Suppressor macrophage treated with lipopolysaccharide for 1 hour (primary cell): ENCODE data around the gene SPTLC3.
A peak's percentile ranks its signal among the peaks of the same experiment; 100 is the strongest.

Experiments used
- DNase-seq, 3 donors: peaks; one replicate each; pipeline ENCODE4 v3.0.0-alpha.2; 2020 to 2022

The SPTLC3 gene

DNA sequence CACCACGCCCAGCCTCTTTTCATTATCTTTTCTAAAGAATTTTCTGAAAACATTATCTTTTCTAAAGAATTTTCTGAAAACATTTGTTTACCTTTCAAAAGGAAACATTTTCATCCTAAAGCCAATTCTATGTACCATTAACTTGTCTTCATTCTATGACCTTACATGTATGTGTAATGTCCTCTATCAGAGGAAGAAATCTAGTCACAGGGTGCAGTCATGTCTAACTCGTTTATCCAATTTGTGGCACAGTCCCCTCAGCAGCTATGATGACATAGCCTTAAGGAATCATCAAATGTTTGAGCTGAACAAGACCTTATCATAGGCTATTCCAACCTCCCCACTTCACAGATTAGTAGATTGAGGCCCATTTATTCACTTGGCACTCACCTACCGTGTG lies 21.5 kb upstream of the SPTLC3 start:
- DNase-seq = no peak

DNA sequence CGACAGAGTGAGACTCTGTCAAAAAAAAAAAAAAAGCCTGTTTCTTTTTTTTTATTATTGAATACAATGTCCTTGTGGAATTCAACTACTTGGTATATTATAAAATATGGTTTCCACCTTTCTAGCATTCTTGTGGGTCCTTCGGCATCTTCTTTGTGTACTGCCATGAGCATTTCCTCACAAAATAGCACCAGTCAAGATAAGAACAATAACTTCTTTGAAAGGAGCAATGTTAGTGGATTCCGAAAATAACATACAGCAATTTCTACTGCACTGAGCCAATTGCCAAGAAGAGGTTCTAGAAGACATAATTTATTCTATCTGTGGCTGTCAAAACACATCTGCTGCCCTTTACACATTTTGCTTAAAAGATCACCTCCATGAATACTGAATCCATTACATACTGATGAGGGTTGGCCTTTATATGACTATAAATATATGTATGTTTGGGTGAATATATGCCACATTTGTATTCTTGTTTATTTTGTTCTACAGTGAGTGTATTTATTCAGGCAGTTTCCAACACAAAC lies 19.1 kb upstream of the SPTLC3 start:
- DNase-seq = no peak

DNA sequence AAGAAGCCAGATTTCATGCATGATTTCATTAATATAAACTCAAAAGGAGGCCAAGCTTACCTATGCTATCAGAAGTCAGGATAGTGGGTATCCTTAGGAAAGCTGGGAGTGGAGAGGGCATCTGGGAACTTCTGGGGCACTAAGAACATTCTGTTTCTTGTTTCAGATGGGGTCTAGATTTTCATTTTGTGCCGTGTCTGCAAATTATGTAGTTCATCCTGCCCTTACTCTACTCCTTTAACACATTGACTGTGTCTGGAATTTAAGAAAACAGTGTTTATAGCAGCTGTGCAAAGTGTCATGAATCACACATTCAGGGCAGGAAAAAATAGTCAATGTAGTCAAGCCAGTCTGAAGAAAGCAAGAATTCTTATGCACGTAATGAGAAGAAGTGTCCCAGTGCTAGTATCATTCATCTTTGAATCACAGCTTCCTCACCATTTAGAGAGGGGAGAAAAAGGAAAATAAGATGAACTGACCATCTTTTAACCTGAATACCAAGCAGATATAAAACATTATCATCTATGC lies 11.6 kb upstream of the SPTLC3 start:
- DNase-seq = no peak

GRCh38 chr20:12998046-12998445 lies 10.7 kb upstream of the SPTLC3 start:
- DNase-seq = no peak

DNA sequence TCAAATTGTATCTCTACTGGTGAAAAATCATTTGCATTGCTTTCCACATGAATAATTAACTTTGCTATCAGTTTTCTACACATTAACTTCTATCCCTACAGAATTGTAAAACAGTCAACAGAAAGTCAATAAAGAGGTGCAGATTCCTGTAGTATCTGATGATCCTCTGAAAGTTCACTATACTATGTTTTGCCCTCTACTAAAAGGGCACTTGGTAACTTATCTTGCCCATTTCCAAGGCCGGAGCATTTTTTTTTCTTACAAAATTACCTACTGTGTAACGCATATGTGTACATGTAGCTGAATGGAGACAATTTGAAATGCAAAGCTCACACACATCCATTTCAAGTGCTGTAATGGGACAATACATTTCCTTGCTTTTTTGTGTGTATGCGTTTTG lies 9.6 kb upstream of the SPTLC3 start:
- DNase-seq = no peak

GRCh38 chr20:13002251-13002650 lies 6.5 kb upstream of the SPTLC3 start:
- DNase-seq = no peak

DNA sequence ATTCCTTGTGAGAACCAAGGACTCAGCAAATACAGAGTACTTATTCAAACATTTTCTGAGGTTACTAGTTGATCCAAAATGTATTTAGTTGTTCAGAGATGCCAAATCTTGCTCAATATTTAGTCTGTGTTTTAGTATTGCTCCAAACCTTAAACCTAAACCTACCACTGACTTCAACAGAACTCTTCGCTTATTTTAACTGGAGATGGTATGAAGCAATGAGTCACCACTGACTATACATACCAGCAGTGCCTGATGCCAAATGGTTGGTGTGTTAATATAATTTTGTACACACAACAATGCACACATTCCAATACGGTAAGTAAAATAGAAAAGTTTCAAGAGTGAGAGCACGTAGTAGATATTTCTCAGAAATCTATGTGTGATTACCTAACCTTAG lies 1.9 kb upstream of the SPTLC3 start:
- DNase-seq = no peak

- no peak for DNase-seq
Measured at GRCh38 chr20:13007596-13007995, 1.2 kb upstream of the SPTLC3 start.

DNA sequence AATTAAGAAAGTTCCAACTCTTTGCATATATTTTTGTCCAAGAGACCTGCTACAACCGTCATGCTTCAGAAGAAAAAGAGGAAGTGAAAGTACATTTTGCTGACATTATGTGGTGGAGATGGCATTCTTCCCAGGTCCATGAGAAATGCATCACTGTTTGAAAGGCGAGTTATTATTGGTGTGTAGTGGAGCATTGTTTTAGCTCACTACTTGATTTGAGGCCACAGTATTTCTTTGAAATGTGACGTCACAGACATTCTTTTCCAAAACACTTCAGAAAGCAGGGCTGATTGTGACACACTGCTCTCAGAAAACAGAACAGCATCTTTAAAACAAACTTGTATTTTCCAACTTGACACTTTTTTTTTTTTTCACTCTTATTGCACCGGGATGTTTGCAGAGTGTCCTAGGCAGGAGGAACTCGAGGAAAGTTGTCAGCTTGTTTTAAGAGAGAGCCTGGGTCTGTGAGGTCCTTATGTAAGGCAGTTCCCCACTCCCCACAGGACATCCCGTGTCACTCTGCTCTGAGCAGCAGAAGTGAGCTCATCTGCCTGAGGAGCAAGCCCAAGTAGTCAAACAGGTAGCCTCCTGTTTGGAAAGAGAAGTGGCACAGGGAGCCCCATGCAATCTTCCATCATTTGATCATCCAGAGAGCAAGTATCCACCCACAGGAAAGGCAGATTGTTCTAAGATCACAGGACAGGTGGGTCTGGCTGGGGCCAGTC lies 1.1 kb downstream of the SPTLC3 start:
- peak; percentile 70 to 93 (median 89) for DNase-seq

- DNase-seq = no peak
Measured at GRCh38 chr20:13012886-13013285, 4.1 kb downstream of the SPTLC3 start.

DNA sequence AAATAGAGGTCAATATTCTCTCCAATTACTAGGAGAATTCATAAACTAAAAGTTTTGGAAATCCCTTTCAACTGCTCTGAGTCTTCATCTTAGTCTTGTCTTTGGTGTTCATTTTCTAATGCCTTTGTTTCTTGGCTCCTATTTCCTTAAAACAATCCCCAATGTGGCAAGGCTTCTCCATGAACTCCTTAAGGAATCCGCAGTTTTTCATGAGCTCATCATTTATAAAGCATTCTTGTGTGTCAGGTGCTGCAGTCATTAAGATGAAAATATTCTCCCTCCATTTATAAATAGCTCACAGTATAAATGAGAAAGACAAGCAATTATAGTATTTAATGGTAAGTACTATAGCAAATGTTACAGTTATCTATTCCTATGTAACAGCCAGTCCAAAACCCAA lies 4.6 kb downstream of the SPTLC3 start:
- DNase-seq = no peak

GRCh38 chr20:13017235-13017634 lies 8.5 kb downstream of the SPTLC3 start:
- DNase-seq = peak in 1 of 3 donors; percentile 21

- DNase-seq = no peak
Measured at GRCh38 chr20:13017883-13018535, 9.2 kb downstream of the SPTLC3 start.

DNA sequence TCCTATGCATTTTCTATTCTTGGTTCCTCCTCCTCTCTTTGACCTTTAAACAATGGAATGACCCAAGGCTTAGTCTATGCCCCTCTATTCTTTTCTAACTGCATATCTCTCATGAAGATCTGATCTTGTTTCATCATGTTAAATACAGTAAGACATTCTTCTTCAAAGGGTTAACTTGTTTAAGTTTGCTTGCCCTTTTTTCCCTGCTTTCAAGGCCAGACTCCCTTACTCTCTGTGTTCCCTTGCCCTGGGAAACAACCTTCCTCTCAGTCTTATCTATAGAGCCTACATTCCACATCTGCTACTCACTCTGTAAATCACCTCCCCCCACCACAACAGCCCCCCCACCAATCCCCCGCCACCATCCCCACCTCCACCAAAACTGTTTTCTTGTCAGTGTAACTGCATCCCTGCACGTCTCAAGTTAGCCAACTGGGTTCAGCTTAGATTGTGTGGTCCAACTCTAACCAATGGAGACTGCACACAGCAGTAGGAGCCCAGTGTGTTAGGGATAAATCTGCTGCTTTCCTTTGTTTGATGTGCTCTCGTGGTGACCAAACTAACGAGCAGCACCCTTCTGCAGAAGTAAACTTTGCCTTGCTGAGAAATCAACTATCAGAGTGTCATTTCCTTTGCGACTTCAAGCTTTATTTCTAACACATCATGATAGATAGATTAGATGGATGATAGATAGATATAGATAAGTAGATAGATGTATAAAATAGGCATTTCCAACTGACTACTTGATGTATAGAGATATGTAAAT lies 12.6 kb downstream of the SPTLC3 start:
- DNase-seq = no peak

GRCh38 chr20:13022401-13023155 lies 13.8 kb downstream of the SPTLC3 start:
- no peak for DNase-seq

GRCh38 chr20:13024596-13024995 lies 15.8 kb downstream of the SPTLC3 start:
- DNase-seq = no peak

- DNase-seq = no peak
Measured at GRCh38 chr20:13025181-13025580, 16.4 kb downstream of the SPTLC3 start.

DNA sequence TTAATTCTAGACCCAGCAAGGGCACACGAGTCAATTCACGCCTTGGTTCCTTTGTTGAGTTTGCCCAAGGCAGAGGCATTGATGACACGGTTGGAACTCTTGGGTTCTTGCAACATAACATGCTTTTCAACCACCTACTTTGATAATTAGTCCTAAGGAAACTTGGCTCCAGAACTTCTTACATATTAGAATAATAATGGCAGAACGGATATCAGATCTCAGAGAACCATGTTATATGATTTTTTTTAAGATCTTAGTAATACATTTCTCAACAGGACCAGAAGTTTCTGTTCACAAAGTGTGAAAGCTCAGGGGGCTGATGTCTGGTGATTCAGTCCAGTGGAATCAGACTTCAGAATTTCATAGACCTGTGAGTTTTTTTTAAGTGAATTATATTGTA lies 19.2 kb downstream of the SPTLC3 start:
- DNase-seq = no peak

DNA sequence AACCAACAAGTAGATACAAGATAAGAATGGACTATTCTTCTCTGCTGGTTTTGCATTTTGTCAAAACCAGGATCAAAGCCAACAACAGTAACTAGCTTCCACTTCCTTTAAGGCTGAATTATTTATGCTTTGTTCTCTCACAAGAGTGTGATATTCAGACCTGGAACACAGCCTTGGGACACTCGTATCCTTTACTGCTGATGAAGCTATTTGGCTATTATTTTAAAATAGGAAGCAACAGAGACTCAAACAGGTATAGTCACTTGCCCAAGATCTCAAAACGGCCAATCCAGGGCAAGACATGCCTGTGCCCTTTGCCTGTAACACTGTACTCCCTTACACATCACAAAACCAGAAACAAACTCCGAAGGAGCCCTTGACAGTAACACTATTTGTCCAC lies 19.9 kb downstream of the SPTLC3 start:
- DNase-seq = no peak

DNA sequence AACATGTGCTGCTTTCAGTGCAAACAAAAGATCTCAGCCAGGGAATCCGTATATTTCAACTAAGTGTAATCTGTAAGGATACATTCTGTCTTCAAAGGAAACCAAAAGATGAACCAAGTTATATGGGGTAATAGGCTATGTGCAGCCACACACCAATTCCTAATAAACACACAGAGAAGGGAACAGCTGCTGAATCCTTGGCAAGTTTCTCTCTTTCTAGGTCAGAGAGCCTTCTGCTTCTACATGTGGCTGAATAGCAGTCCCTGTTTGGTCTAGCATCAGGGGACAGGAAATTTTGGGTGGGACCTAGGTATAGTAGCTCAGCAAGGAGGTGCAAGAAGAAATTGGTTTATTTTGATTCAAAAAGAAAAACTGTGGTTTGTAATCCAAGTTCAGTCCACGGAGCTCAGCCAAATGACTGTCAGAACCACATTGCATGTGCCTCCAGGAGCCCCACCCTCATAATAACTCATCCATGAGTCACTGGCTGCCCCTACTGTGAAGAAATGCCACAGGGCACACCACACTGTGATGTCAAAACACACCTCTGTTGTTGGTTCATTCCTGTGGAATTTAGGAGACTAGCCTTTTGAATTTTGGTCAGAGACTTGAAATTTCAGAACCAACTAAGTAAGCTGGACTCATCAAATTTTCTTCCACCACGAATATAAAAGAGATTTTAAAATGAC lies 21.1 kb downstream of the SPTLC3 start:
- peak in 1 of 3 donors; percentile 22 for DNase-seq

DNA sequence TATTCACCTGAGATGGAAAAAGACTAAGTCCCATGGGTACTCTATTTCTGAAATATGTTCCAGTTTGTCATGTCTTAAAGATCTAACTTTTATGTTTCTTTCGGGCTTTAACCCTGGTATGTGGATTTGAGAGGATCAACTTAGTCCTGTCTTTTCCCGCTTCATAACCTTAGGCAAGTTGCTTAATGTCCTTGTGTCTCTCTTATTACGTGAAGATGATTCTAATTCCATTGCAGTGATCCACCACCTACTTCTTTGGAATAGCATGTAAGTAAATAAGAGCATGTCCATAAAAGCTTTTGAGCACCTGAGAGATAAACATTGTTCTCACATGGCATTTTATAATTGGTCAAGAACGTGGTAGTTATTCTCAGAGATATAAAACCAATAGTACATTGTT lies 23.0 kb downstream of the SPTLC3 start:
- no peak for DNase-seq

DNA sequence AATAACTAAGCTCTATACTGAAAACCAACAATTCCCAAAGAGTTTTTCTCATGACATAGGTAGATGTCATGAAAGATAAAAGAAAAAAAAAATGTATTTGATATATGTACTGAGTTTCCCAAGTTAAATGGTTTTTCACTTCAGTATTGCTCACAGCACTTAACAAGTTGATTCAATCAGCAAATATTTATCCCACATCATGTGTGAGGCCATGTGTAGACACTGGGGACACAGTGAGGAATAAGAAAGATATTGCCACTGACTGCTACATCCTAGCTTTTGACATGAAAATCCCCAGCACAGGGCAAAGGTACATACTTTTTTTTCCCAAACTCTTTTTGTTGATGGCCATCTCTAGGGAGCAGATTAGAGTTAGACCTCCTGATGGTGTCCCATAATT lies 25.3 kb downstream of the SPTLC3 start:
- DNase-seq = no peak
